SHP77 (cell line): Measurements from ENCODE around the gene TRABD.

Experiments used
- DNase-seq, 2 experiments: peaks; one replicate each; lab custom pipeline; 2025; lab: John Stamatoyannopoulos, UW

Gene TRABD

GRCh38 chr22:50217543-50218152, 31.9 kb downstream of the TRABD start:
- DNase-seq: no peak

DNA sequence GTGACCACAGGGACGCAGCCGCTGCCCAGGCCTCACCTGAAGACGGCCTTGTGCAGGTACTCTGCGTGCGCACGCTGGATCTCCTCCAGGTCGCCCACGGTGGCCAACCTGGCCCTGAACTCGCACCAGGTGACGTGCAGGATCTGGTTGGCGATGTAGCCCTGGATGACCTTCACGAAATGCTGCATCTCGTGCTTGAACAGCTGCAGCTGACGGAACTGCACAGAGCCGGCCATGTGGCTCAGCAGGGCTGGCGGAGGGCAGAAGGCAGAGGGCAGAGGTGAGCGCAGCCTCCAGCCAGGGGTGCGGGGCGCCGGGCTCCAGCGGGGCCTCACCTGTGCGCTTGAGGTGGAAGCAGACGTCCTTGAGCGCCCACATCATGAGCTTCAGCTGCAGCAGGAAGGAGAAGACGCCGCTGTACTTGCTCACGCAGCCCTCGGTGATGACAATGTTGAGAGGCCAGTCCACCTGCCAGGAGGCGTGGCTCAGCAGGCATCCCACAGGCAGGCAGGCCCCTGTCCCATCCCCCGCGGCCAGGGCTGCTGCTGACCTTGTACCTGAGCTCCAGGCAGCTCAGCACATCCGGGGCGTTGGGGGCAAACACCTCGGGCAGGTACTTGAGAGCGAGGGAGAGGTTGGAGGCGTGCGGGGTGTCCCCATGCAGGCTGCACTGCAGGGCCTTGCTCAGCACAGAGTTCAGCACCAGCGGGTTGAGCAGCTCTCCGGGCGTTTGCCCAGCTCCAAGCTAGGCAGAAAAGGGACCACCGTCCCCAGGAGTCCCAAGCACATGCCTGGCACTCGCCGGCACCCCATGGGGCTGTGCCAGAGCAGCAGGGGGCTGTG, 32.7 kb downstream of the TRABD start:
- DNase-seq: peak in 1 of 2 experiments; percentile 24

DNA sequence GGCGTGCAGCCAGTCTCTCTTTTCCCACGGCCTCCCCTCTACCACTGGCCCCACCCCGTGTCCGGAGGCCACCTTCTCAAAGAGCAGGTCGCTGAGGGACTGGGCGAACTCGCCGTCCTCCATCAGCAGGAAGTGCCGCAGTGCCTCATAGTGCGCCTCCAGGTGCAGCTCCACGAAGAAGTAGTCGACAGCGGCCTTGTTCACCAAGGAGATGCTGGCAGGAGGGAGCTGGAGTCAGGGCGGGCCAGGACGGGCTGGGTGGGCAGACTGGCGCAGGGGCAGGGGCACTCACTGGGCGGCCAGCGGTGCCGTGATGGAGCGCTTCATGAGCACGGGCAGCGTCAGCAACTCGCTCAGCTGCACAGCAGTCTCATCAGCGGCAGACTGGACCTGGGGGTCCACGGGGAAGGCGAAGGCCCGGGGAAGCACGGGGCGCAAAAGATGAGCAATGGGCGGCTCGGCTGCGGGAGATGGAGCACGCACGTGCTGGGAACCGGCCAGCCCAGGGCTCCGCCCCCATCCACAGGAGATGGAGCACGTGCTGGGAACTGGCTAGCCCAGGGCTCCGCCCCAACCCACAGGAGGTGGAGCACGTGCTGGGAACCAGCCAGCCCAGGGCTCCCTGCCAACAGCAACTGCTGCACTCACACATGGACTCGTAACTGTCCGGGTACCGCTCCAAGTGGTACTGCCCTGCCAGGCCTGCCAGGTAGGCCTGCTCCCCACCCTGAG, 33.4 kb downstream of the TRABD start:
- peak; percentile 42 to 67 for DNase-seq

- no peak for DNase-seq
These were observed 34.3 kb downstream of the TRABD start for GRCh38 chr22:50219800-50220602.

GRCh38 chr22:50220603-50221409, 35.1 kb downstream of the TRABD start:
- DNase-seq: no peak

DNA sequence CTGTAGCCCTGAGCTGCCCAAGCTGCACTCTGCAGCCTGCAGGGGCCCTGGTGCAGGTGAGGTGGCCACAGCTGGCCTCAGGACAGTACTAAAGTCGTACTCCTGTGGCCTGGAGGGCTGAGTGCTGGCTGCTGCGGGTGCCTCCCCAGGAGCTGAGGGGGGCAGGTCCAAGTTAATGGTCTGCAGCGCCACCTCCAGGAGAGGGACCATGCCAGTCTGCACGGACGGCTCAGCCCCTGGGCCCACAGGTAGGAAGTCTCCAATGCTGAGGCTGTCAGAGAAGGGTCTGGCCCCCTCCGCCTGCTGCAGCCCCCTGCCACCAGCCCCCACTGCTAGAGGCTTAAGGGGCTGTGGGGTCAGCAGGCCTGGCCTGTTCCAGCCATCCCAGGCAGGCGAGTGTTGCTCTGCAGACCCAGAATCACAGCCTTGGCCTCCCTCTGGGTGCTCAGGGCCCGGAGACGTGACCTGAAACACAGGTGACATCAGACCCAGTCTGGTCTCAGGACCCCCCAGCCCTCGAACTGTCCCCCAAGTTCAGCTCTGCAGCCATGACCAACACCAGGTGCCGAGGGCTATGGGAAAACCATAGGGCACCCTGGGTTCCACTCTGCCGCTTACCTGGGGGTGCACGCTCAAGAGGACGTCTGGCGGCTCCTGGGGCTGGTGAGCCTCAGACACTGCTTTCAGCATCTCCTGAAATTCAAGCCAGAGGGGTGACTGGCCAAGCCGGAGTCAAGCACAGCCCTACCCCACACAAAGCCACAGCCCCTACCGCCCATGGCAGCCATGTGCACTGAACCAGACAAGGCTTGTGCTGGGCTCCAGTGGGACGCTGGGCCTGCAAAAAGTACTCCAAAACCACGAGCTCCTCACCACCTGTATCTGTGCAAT, 35.9 kb downstream of the TRABD start:
- DNase-seq: no peak

DNA sequence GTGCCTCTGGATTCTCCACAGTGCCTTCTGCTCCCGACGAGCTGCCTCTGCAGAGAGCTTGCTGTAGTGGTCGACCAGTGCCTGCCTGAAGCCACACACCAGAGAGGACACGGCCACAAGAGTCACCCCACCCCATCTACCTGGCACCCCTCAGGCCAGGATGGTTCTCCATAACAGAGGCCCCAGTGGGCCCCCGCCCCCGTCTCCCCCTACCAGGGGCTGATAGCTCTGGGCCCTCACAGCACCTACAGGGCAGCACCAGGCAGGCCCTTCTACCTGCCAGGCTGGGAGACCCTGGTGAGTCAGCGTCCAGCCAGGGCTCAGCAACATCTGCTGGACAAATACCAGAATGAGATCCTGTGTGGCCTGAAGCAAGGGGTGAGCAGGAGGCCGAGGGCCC, 36.8 kb downstream of the TRABD start:
- no peak for DNase-seq

DNA sequence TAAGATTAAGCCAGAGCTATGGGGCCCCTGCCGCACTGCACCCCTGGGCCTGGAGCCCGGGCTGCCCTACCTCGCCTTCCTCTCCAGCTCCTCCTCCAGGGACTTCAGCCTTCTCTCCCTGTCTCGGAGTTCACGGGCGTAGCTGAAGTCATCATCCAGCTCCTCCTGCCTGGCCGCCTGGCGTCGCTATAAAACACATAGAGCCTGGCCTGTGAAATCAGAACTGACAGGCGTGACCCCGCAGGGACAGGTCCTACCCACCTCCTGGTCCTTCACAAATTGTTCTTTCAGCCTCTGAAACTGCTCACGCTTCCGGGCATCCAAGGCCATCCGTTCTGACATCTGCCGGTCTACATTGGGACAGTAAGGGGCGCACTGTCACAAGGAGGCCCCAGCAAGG, 38.4 kb downstream of the TRABD start:
- DNase-seq: no peak

DNA sequence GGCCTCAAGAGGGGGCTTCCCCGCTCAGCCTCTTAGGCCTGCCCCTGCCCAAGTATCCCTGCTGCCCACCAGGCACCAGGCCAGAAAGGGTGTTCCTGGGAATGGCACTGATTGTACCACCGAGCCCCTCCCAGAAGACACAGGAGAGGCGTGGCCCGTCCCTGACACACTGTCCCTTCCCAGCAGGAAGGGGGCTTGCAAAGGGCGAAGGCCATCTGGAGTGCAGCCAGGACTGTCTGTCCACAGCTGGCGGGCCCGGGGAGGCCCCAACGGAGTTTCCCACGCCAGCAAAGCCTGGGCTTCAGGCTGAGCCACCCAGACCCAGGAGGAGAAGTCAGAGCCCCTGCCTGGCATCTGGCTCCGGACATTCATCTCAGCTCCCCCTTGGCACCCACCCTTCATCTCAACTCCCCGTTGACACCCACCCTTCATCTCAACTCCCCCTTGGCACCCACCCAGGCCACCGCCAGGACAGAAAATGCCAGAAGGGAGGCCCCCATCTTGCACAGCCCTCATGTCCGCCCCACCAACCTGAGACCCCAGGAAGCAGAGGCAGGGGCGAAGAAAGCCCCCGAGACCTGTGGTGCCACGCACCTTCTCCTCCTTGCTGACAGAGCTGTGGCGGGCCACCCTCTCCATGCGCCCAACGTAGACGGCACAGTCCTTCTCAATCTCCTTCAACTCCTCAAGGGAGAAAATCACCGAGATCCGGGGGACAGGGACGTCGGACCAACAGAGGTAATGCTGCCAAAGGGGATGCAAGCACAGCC, 39.7 kb downstream of the TRABD start:
- DNase-seq: no peak

GRCh38 chr22:50226063-50226874, 40.6 kb downstream of the TRABD start:
- DNase-seq: no peak

DNA sequence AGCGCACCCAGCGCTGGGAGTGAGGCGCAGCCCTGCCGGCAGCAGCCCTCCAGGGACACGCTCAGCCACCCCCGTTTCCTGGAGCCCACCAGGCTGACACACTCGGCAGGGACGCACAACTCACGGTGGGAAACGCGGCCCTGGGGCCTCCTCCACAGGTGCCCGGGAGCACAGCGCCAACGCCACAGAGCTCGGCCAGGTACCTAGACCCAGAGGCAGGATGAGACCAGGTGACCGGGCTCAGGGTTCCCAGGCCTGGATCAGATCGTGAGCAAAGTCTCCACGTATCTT, 41.1 kb downstream of the TRABD start:
- DNase-seq: no peak

- DNase-seq: no peak
These were observed 42.0 kb downstream of the TRABD start for GRCh38 chr22:50227579-50228215.

DNA sequence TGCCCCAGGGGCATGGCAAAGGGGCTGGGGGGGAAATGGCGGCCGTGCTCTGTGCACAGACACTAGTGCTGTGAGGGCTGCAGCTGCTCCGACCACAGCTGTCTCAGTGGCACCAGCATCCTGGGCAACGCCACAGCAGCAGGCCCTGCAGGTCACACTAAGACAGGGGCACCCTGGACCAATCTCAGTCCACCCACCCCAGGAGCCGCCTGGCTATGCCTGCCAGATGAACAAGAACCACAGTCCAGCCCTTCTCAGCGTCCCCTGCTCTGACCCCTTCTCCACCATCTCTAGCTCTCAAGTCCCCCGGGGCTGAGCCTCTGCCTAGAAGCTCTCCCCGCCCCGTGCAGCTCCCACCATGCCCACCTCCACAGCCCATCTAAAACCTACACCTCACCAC, 42.7 kb downstream of the TRABD start:
- no peak for DNase-seq

- no peak for DNase-seq
These were observed 43.7 kb downstream of the TRABD start for GRCh38 chr22:50229370-50229769.

DNA sequence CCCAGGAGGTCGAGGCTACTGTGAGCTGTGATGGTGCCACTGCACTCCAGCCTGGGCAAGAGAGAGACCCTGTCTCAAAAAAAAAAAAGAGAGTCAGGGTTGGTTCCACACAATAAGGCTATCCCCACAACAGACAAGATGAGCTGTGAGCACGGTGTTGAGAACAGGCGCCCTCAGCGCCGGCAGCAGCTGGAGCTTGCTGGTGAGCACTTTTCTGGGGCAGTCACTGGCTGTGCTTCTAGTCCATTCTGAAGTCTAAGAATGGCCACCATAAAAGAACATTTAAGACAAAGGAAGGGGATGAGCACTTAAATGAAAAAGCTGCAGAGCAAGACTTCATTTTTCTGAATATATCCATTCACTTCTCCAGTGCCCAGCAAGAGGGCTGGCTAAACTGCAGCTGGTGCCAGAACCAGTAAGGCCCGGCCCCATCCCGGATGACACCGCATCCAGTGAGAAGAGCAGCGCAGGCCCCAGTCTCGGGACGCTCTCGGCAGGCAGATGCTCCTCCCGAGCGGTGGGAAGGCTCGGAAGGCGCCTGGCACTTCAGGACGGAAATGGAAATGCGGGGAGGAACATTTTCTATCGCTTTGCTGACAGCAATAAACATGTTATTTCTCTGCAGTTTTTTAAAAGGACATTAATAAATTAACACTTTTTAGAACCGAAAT, 46.9 kb downstream of the TRABD start:
- DNase-seq: no peak

GRCh38 chr22:50233223-50233622, 47.5 kb downstream of the TRABD start:
- no peak for DNase-seq

DNA sequence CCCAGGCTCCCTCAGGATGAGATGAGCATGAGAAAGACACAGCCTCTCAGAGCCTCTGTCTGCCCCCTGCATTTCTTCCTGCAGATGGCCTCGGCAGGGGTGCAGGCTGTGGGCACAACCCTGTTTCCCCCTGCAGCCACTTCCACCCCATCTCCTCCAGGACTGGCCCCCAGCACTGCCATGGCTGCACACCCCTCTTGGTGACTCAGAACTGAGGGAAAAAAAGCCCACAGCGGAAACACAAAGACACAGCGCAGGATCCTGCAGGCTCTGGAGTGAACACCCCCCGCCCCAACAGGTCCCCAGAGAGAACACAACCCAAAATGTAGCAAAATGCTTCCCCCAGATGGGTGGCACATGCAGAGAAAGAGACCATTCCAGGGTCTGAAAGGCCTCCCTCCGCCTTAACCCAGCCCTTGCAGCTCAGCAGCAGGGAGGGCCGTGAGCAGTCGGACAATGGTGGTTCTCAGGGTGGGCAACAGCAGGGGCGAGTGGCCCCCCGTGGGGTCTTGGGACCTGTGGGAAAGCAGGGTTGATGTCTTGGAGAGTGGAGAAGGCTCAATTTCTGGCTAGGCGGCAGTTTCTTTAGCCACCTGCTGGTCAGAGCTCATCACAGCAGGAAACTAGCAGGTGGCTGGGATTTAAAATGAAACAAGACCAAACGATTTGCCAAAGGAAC, 51.2 kb downstream of the TRABD start:
- no peak for DNase-seq
